ELF-1 (cell line): ENCODE data around the gene LILRB1.
"Not testable (repeated sequence)": the region's sequence is repeated elsewhere in the genome, so short reads cannot be mapped to it uniquely, and the experiment has no call there.

Experiments
- DNase-seq: peaks from one replicate; pipeline ENCODE4 v3.0.0-alpha.2; 2016; ENCODE audit warnings: low read depth, low spot score

Gene LILRB1

GRCh38 chr19:54624934-54625730 is 5.2 kb upstream of the LILRB1 start:
- not testable (repeated sequence) for DNase-seq

GRCh38 chr19:54626757-54627156 is 3.5 kb upstream of the LILRB1 start:
- no peak for DNase-seq

- not testable (repeated sequence) for DNase-seq
Measured at GRCh38 chr19:54627912-54628311, 2.4 kb upstream of the LILRB1 start.

GRCh38 chr19:54630782-54631181 is 498 bp downstream of the LILRB1 start:
- no peak for DNase-seq

- not testable (repeated sequence) for DNase-seq
Measured at GRCh38 chr19:54631489-54632337, 1.4 kb downstream of the LILRB1 start.

GRCh38 chr19:54632517-54632916 is 2.2 kb downstream of the LILRB1 start:
- DNase-seq = not testable (repeated sequence)

GRCh38 chr19:54633401-54633800 is 3.1 kb downstream of the LILRB1 start:
- no peak for DNase-seq

- peak; percentile 30 for DNase-seq
Measured at GRCh38 chr19:54636081-54636480, 5.8 kb downstream of the LILRB1 start.

- no peak for DNase-seq
Measured at GRCh38 chr19:54638683-54639082, 8.4 kb downstream of the LILRB1 start.

- not testable (repeated sequence) for DNase-seq
Measured at GRCh38 chr19:54642953-54643352, 12.7 kb downstream of the LILRB1 start.

- DNase-seq = not testable (repeated sequence)
Measured at GRCh38 chr19:54643583-54643982, 13.3 kb downstream of the LILRB1 start.

- no peak for DNase-seq
Measured at GRCh38 chr19:54644056-54644455, 13.8 kb downstream of the LILRB1 start.

GRCh38 chr19:54646331-54646841 is 16.1 kb downstream of the LILRB1 start:
- no peak for DNase-seq

GRCh38 chr19:54648129-54648528 is 17.8 kb downstream of the LILRB1 start:
- DNase-seq = no peak

GRCh38 chr19:54650108-54650655 is 19.9 kb downstream of the LILRB1 start:
- DNase-seq = no peak

- DNase-seq = no peak
Measured at GRCh38 chr19:54653181-54653809, 23.0 kb downstream of the LILRB1 start.

GRCh38 chr19:54654447-54655321 is 24.4 kb downstream of the LILRB1 start:
- no peak for DNase-seq

GRCh38 chr19:54659300-54659699 is 29.0 kb downstream of the LILRB1 start:
- no peak for DNase-seq

GRCh38 chr19:54660306-54660705 is 30.0 kb downstream of the LILRB1 start:
- DNase-seq = no peak

- no peak for DNase-seq
Measured at GRCh38 chr19:54660964-54661363, 30.7 kb downstream of the LILRB1 start.
